Activated T-cell treated with anti-CD3 and anti-CD28 coated beads for 4 hours (primary cell): ENCODE results near the gene ST3GAL6.

ENCODE experiments used
- DNase-seq: peaks from one replicate; pipeline ENCODE4 v3.0.0-alpha.2; 2020

The ST3GAL6 gene

GRCh38 chr3:98777801-98778220 lies 14.7 kb downstream of the ST3GAL6 start:
- no peak for DNase-seq

DNA sequence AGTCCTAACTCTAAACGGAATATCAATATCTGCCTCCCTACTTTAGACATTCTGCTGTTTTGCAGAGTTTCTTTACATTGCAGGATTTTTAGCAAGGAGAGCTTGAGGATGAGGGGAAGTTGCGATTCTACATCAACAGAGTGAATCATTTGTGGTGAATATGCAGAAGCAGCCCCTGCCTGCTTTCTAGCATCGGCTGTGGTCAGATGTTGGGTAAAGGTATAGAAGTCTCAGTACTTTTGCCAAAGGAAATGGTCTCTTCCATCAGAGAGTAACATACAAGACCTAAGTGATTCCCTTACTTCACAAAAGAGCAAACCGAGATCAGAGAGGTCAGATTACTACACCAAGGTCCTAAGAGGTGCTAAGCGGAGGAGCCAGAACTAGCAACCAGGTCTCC lies 15.2 kb downstream of the ST3GAL6 start:
- no peak for DNase-seq

- no peak for DNase-seq
Measured at GRCh38 chr3:98778852-98779413, 15.8 kb downstream of the ST3GAL6 start.

GRCh38 chr3:98779541-98780335 lies 16.6 kb downstream of the ST3GAL6 start:
- no peak for DNase-seq

DNA sequence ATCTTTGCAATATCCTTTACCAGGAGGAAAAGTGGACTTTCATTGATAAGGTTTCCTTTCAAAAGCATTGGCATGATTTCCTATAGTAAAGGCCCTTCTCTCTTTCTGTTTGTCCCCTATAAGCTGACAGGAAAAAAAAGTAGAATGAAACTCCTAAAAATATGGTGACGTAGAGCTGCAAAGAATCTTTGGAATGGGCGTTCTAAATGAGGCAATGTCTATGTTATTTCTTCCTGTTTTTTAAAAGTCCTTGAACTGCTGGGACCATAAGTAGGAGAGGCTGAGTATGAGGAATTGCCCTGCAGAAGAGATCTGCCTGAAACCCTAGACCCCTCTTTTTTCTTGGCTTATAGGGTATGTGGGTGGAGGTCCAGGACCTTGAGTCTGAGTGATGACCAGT lies 17.2 kb downstream of the ST3GAL6 start:
- DNase-seq, result no peak

DNA sequence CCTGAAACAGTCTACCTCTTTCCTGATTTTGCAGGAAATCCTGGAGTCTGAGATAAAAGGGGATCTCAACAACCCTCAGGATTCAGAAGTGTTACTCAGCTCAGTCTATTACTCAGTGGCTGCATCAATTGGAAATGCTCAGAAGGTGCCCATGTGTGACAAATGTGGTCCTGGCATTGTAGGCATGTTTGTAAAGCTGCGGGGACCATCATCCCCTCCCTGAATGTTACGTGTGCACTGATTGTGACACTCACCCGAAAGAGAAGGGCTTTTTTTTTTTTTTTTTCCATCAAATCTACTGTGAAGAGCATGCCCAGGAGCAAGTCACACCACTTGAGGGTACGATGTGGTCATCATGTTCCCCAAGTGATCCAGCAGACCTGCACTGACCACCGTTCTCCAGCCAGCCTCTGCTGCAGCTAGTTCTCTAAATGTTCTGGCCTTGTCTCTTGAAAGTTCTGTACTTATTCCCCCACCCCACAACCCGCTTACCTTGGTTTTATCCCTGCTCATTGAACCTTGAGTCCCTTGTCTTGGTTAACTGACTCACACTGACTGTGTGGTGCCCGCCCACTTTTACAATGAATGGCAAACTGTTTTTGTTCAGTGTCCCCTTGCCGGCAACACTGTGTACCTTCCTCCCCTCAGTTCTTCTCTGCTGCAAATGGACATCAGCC lies 19.8 kb downstream of the ST3GAL6 start:
- DNase-seq, result no peak

DNA sequence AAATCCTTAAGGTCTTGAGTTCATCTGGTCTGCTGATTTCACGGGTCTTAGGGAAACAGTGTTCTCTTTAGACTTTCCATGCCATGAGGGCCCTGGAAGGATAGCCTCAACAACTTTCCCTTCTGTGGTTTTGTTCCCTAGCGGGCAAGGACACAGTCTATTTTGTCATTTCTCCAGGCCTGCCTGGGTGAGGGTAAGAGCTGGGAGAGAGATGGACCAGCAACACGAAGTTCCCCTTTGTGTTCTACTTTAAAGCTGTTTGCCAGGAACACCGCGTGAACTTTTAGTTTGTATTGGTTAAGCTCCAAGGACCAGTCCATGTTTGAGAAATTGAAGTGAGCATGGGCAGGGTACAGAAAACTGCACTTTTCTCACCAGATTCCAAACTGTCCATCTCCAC lies 20.9 kb downstream of the ST3GAL6 start:
- no peak for DNase-seq

DNA sequence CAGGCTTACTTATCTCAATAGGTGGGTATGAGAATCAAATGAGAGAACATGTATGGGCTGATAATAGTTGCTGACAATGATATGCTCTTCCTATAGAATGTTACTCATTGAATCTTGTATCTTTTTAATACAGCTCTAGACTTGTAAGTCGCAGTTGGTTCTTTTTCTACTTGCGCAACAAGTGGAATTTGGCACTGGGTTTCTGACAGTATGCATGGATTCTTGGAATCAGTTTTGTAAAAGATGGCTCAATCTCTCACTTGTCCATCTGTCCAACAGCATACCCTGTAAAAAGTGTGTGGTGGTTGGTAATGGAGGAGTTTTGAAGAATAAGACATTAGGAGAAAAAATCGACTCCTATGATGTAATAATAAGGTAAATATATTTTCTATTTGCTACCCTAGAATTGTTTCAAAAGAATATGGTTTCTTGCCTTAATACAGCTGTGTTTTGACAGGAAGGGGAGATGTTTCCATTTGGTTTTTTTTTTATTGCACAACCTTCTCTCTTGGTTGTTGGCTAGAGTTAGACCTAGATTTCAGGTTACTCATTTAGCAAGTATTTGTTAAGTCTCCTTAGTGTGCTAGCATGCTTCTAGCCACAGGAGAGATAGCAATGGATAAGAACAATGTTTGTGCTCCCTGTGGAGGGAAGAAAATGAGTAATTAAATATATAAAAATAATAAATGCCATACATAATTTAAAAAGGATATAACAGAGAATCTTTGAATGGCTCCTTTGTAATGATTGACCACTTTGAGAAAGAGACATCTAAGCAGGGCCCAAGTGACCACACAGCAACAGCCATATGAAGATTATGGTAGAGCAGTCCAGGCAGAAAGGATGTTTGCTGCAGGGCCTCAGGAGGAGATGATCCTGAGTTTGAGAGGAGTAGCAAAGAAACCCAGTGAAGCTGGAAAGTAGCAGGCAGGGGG lies 21.8 kb downstream of the ST3GAL6 start:
- no peak for DNase-seq

- DNase-seq, result no peak
Measured at GRCh38 chr3:98786364-98787006, 23.3 kb downstream of the ST3GAL6 start.

DNA sequence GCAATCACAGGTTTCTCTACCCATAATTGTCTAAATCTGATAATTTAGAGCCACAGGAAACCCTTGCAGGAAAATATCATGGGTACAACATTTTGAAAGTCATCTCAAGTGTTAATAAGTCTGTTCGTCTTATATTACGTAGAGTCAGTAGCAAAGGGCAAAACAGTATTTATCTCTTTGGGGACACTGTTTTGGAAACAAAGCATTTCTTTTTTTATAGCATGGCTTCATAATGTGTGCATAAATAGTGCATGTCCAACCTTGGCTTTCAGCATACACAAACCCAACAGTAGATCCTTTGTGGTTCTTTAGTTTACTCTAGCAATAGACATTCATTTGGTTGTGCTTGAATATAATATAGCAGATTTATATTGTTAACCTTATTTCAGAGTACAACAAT lies 24.0 kb downstream of the ST3GAL6 start:
- DNase-seq, result no peak

DNA sequence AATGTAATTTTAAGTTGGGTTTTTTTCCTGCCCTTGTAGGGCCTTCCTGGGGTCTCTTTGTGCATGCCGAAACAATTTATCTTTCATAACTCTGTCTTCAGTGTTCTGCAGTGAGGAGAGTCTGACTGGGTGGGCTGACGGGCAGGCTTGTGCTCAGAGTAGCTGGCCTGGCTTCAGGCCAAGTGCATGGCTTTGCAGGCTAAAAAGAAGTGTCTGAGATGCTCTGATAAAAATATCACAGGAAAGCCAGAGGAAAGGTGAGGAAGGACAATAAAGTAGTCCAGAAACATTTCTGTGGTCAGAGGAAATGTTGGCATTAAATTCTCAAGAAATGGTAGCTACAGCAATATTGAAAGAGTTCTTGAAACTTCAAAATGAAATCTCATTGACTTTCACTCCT lies 25.5 kb downstream of the ST3GAL6 start:
- DNase-seq, result no peak

DNA sequence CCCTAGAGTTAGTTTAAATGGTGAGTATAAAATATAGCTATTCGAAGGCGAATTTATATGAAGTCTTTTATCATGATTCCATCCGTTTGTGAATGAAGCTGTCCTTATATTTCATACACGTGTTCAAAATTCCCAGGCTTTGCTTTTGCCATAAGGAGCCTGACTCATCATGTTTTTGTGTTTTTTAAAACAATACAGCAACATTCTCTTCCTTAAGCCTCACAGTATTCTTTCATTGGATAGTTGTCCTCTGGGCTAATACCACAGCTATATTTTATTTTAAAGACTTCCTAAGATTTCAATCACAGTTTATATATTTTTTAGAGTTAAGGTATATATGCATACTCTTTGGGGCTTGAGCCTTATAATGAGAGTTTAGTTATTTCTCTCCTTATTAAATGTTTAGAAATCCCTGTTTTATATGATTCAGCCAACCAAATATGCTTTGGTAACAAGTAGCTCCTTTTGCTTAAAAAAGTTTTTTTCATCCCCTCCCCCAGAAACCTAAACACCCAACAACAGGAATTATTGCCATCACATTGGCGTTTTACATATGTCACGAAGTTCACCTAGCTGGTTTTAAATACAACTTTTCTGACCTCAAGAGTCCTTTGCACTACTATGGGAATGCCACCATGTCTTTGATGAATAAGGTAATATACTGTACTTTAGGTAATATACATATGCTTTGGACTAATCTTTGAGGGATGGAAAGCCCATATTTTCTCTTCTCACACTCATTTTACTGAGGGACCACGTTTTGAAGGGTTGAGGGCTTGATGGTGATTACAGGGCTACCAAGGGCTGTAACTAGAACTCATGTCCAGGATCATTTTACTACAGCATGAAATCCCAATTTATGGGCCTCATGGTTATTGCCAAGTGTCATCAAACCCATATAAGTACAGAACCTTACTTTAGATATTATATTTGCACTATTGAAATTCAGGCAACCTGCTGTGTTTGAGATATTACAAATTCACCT lies 28.5 kb downstream of the ST3GAL6 start:
- DNase-seq, result no peak

- DNase-seq, result no peak
Measured at GRCh38 chr3:98793971-98794370, 30.8 kb downstream of the ST3GAL6 start.

- no peak for DNase-seq
Measured at GRCh38 chr3:98796334-98796733, 33.2 kb downstream of the ST3GAL6 start.

- DNase-seq, result no peak
Measured at GRCh38 chr3:98797905-98798304, 34.8 kb downstream of the ST3GAL6 start.

- no peak for DNase-seq
Measured at GRCh38 chr3:98798820-98799219, 35.7 kb downstream of the ST3GAL6 start.

GRCh38 chr3:98799479-98799878 lies 36.3 kb downstream of the ST3GAL6 start:
- no peak for DNase-seq

DNA sequence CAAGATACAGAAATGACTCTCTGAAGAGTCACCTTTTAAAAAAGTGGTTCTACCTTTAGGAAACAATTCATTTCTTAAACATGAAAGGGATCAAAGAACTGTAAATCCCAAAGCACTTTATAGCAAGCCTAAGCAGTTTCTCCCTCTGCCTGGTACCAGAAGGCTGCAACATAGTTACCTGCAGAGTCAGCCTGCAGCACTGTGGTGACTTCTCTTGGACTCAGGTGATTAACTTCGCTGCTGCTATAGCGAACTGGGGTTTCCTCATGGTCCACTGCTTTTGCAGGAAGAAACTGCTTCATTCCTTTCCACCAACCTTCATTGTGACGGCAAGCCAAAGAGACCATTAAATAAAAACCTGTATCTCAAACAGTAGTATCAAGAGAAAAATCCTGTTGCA lies 37.3 kb downstream of the ST3GAL6 start:
- no peak for DNase-seq

DNA sequence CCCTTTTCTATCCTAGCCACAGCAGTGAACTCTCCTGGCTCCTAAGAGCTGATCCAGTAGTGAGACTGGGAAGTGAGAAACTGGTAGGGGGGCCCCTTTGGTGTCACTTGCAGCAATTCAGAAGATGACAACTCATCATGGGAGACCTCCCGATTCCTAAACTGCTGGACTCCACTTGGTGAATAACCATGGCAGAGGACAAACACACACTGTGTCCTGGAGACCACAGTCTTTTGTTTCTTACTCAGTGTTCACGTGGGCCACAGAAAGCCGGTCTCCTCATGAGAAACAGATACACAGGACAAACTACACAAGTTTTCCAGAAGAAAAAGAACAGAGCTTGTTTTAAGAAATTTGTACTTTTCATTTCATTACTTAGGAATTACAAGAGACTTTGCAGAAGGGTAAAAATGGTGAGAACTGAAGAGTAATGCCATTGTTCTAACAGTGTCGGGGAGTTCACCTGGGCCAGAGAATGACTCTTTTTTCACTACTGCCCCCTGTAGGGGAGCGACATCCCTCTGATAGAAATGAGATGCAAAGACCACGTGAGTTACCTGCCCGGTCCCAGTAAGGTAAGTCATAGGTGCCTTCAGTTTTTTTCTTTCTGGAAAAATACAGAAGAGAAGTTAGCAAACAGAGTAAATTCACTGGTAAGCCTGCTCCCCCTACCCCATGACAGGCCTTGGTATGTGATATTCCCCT lies 38.1 kb downstream of the ST3GAL6 start:
- DNase-seq, result no peak

DNA sequence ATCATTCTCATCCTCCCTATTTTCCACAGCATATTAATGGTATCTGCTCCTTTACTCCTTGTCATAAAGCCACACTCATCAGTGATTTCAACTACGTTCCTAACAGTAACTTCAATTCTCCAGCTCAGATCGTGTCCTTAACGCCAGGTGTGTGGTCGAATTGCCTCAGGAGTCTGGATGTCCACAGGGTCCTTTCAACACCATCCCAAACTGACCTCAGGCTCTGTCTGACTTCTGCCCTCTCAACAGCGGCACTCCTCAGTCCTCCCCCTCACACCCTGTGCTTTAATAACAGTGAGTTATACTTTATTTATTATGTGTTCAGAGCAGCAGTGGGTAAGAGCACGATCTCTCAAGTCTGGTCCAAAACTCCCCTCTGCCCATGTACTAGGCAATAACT lies 42.4 kb downstream of the ST3GAL6 start:
- no peak for DNase-seq

GRCh38 chr3:98806521-98806920 lies 43.4 kb downstream of the ST3GAL6 start:
- DNase-seq, result no peak
